HG03060 (cell line): ENCODE measurements around the gene VRK2.

Experiments
- ATAC-seq: cut with Tn5 transposase; IDR thresholded peaks from one replicate; pipeline ENCODE4 v1.9.1; 2021; ENCODE audit warnings: low read depth, moderate number of reproducible peaks; ENCODE audit not compliant: unreplicated experiment

VRK2 gene

GRCh38 chr2:58046585-58047372 lies at the start of gene VRK2:
Gene VRK2, plus strand, starts transcription at chr2:58046806. Its CDS starts 2,026 bp downstream, at chr2:58048832.
- ATAC-seq, result peak; percentile 82

GRCh38 chr2:58006256-58006951 lies 40.2 kb upstream of the VRK2 start:
- peak; percentile 55 for ATAC-seq

GRCh38 chr2:58006952-58007284 lies 39.7 kb upstream of the VRK2 start:
- peak; percentile 23 for ATAC-seq

GRCh38 chr2:58010599-58010998 lies 36.0 kb upstream of the VRK2 start:
- no peak for ATAC-seq

DNA sequence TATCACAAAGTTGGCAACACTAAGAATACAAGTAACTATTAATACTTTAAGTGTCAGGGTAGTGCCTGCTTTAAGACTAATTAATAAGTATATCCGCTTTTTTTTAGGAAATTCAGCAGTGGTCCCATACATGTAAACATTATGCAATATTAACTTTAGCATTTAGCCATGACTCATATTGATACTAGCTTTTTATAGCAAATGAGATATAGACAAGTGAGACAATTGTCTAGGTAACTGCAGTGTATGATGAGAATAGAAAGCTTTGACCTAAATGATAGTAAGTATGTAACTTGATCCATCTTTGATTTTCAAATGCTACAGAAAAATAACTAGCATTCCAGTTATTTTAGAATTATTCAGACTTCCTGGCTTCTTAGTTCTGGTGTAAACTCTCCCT lies 27.4 kb upstream of the VRK2 start:
- ATAC-seq, result peak; percentile 74

GRCh38 chr2:58025150-58025933 lies 21.3 kb upstream of the VRK2 start:
- ATAC-seq, result no peak

DNA sequence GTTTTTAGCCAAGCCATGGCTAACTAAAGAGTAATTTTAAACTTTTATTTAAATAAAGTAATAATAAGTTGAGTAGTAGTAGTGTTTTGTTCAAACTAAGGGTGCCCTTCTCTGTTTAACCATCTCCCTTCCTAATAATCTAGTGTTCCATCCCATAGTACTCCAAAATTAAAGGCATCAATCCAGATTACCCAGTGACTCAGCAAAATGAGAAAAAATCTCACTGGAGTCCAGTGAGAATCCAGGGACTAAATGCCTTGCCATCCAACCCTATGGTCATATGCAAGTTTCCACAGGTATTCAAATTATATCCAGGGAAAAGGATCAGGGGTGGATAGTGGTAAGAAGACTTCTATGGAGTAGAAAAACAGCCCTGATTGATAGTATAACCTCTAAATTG lies 19.6 kb upstream of the VRK2 start:
- no peak for ATAC-seq

DNA sequence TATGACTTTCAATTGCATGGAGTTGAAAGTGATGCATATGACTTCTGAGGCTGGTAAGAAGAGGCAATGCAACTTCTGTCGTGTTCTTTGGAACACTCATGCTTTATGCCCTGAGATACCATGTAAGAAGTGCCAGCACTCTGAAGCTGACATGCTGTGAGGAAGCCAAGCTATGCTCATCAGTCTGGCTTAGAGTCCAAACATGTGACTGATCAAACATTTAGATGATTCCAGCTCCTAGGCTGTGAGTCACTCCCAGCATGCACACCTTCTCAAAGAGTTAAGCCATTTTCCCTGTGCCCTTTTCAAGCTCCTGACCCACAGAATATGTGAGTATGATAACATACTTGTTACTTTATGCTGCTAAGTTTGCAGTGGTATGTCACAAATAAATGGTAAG lies 15.8 kb upstream of the VRK2 start:
- ATAC-seq, result no peak

GRCh38 chr2:58032016-58032763 lies 14.4 kb upstream of the VRK2 start:
- peak; percentile 47 for ATAC-seq

DNA sequence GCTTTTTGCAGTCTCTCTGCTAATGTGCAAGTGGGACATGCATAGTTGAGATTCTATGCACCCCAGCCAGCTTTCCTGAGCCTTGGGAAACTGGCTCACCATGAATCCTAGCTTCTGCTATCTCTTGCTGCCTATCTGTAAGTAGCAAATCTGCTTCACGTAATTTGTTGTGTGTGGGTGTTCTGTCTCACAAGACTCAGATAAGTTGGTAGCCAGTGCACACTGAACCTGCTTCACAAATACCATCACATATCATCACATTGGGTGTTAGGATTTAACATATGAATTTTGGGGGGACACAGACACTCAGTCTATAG lies 13.9 kb upstream of the VRK2 start:
- ATAC-seq, result no peak

DNA sequence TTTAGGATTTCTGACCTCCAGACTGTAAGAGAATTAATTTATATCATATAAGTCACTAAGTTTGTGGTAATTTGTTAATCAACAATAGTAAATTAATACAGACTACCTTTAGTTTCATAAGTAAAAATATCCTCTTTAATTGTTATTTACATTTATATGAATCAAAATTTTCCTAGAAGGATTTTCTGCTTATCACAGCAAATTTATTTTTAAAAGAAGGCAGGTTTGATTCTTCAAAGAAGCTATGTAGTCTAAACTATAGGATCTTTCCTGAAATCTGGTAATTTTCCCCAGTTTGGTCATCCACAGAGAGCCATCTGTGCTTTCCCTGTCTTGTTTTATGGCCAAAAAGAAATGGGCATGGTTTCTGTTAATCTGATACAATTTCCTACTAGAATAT lies 13.1 kb upstream of the VRK2 start:
- ATAC-seq, result no peak

DNA sequence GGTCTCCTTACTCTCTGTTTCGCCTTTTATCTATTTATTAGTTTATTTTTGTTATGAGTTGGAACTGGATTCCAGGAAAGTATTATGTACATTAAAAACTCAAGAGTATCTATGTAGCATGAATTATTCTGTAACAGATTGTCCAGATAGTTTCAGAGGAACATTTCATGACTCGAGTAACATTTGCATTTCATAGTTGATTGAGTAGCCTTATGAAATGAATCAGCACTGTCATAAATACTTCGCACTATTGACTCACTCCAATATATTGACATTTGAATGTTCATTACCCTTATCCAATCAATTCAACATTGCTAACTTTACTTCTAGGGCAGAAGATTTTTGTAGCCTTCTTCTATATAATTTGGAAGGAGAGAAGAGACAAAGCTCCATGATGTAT lies 11.3 kb upstream of the VRK2 start:
- peak; percentile 81 for ATAC-seq

GRCh38 chr2:58039170-58039611 lies 7.4 kb upstream of the VRK2 start:
- ATAC-seq, result peak; percentile 29

DNA sequence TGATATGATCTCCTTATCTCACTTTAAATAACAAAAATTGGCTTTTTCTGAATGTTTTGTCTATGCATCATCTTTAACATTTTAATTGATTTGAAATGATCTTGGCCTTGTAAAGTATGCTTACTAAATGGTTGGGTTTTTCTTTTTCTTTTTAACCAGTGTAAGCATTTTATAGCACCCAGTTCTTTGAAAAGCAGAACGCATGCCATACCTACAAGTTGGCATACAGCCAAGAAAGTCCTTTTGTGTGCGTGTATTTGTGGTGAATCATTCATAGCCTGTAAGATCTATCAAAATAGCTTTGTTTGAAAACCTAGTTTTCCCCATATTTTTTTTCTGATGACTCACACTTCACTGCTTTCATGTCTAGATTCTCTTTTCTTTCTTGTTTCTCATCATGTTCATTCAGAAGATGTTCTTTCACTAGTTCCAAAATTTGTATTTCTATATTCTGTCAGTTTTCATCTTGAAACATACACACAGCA lies 4.1 kb upstream of the VRK2 start:
- no peak for ATAC-seq

GRCh38 chr2:58044145-58044544 lies 2.5 kb upstream of the VRK2 start:
- no peak for ATAC-seq

DNA sequence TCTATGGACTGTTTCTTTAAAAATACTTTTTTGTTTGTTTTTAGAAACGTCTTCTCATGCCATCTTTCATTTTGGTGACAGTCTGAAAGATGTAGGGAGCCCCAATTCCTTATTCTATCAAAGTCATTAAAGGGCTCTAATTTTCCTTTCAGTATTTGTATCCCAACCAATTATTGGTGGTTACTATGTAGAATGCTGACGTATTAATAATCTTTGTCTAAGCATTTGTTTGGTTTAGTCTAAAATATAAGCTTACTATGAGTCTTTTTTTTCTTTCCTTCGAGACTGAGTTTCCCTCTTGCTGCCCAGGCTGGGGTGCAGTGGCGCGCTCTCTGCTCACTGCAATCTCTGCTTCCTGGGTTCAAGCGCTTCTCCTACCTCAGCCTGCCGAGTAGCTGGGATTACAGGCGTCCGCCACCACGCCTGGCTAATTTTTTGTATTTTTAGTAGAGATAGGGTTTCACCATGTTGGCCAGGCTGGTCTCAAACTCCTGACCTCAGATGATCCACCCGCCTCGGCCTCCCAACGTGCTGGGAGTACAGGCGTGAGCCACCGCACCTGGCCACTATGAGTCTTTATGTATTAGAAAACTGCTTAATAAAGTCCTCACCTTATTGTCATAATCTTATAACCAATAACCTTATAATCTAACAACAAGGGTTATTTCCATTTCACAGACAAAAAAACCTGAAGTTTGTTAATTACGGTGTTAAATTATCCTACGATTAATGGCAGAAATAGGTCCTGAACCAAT lies 849 bp upstream of the VRK2 start:
- no peak for ATAC-seq

GRCh38 chr2:58046335-58046584 lies 346 bp upstream of the VRK2 start:
- no peak for ATAC-seq

- ATAC-seq, result peak; percentile 16
Measured at GRCh38 chr2:58047373-58047935, 848 bp downstream of the VRK2 start.

DNA sequence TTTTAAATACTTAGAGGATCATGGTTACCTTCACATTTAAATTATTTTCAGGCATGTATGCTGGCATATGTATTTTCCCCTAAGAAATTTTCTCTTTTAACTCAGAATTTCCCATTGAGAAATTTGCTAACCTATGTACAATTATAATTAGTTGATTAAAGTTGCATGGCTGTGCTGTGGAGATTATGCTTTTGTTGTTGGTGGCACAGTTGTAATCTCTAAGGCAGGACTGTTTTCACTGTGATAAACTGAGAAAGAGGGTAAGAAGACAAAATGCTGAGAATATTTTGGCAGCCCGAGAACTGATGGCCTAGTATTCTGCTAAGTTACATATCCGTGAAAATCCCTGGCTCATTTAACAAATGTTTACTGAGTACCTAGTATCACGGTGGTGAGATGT lies 1.4 kb downstream of the VRK2 start:
- ATAC-seq, result no peak

DNA sequence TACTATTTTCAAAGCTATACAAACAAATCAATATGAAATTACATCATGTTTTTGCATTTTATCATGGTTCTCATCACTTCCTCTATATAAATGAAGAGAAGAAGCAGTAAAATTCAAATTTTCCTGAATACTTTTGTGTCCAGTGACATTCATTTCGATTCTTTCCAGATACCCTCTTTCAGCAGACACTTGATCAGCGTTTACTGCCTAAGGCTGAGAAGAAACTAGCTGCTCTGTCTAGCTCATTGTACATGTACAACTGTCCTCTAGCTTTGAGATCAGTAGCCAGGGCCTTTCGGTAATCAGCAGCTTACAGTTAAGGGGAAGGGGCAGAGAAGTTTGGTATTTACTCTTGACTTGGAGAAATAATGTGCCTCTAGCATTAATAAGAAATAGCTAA lies 4.8 kb downstream of the VRK2 start:
- ATAC-seq, result no peak
